Nephron (organoid): ENCODE data around the gene FIG4.
A peak's percentile ranks its signal among the peaks of the same experiment; 100 is the strongest.

ENCODE experiments used
- H3K27ac Mint-ChIP-seq, 3 experiments: 2 replicates each; pipeline ENCODE4 v1.8.0; 2020; ENCODE audit warnings: mixed read lengths in 3 of 3, mild to moderate bottlenecking in 2 of 3, moderate library complexity in 1 of 3
- H3K27me3 Mint-ChIP-seq: 2 replicates; pipeline ENCODE4 v1.8.0; 2021; ENCODE audit warnings: low read depth, mild to moderate bottlenecking, moderate library complexity, mixed read lengths
- H3K36me3 Mint-ChIP-seq: 2 replicates; pipeline ENCODE4 v1.8.0; 2020; ENCODE audit warnings: low read depth, mixed read lengths
- H3K4me1 Mint-ChIP-seq: 2 replicates; pipeline ENCODE4 v1.8.0; 2020; ENCODE audit warnings: mixed read lengths
- H3K4me3 Mint-ChIP-seq, 3 experiments: 2 replicates each; pipeline ENCODE4 v1.8.0; 2020; ENCODE audit warnings: mild to moderate bottlenecking in 3 of 3, mixed read lengths in 3 of 3, moderate library complexity in 2 of 3
- H3K9me3 Mint-ChIP-seq: 2 replicates; pipeline ENCODE4 v1.8.0; 2020; ENCODE audit warnings: mixed read lengths
- TF ChIP-seq, protein P1 (sequence below), 3 experiments: fragments of 200-600 bp; sonication (generic); IDR thresholded peaks; one replicate each; pipeline ENCODE4 v1.5.0; 2021; ENCODE audit warnings: antibody characterized with exemption in 3 of 3; ENCODE audit not compliant: unreplicated experiment in 3 of 3

The FIG4 gene

GRCh38 chr6:109695468-109695867 lies 4.4 kb downstream of the FIG4 start:
- Mint-ChIP-seq H3K4me3 (no peak overlapping the region), H3K9me3 (no peaks in the 10 kb centered on the region), H3K4me1 (peaks cover 9% of the 10 kb centered on the region), H3K27ac (peak overlapping the region in 1 of 3 experiments; percentile 24), H3K27me3 (no peaks in the 10 kb centered on the region), H3K36me3 (peaks cover 23% of the 10 kb centered on the region)
- TF ChIP-seq, protein P1, sequence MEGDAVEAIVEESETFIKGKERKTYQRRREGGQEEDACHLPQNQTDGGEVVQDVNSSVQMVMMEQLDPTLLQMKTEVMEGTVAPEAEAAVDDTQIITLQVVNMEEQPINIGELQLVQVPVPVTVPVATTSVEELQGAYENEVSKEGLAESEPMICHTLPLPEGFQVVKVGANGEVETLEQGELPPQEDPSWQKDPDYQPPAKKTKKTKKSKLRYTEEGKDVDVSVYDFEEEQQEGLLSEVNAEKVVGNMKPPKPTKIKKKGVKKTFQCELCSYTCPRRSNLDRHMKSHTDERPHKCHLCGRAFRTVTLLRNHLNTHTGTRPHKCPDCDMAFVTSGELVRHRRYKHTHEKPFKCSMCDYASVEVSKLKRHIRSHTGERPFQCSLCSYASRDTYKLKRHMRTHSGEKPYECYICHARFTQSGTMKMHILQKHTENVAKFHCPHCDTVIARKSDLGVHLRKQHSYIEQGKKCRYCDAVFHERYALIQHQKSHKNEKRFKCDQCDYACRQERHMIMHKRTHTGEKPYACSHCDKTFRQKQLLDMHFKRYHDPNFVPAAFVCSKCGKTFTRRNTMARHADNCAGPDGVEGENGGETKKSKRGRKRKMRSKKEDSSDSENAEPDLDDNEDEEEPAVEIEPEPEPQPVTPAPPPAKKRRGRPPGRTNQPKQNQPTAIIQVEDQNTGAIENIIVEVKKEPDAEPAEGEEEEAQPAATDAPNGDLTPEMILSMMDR (IDR thresholded peaks at IDR 0.05; ENCODE audit: unreplicated experiment in 3 of 3), result peak in 1 of 3 experiments; percentile 18

DNA sequence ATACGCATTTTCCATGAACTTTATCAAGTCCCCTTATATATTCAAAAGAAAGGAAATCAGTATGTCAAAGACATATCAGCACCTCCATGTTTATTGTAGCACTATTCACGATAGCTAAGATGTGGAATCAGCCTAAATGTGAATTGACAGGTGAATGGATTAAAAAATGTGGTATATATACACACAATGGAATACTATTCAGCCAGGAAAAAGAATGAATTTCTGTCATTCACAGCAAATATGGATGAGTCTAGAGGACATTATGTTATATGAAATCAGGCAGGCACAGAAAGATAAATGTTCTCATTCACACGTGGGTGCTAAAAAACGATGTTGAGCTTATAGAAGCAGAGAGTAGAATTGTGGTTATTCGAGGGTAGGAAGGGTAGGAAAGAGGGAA lies 5.3 kb downstream of the FIG4 start:
- peaks cover 9% of the 10 kb centered on the region for H3K4me1 Mint-ChIP-seq
- H3K4me3 Mint-ChIP-seq, result no peak overlapping the region
- H3K36me3 Mint-ChIP-seq, result peaks cover 23% of the 10 kb centered on the region
- H3K27me3 Mint-ChIP-seq, result no peaks in the 10 kb centered on the region
- no peaks in the 10 kb centered on the region for H3K9me3 Mint-ChIP-seq
- TF ChIP-seq, protein P1 (IDR thresholded peaks at IDR 0.05; ENCODE audit: unreplicated experiment in 3 of 3), result no peak
- no peak overlapping the region for H3K27ac Mint-ChIP-seq

DNA sequence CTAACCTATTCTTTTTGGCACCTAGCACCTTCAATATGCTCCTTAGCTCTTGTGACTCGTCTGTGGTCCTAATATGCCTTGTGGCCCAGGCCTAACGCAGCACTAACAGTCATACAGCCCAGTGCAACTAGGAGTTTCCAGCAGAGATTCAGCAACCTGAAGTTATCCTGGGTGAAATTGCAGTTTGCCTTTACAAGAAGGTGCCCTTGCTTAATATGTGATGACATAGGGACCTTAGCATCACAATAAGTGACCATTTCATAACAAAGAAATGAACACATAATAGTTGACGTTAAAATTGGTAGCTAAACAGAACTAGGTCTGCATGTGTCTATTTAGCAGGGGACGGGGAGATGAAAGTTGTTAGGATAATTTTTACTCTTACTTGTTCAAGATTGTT lies 10.1 kb downstream of the FIG4 start:
- no peaks in the 10 kb centered on the region for H3K9me3 Mint-ChIP-seq
- no peak overlapping the region for H3K4me3 Mint-ChIP-seq
- peaks cover 9% of the 10 kb centered on the region for H3K36me3 Mint-ChIP-seq
- TF ChIP-seq, protein P1 (IDR thresholded peaks at IDR 0.05; ENCODE audit: unreplicated experiment in 3 of 3), result no peak
- no peak overlapping the region for H3K27ac Mint-ChIP-seq
- H3K4me1 Mint-ChIP-seq, result no peaks in the 10 kb centered on the region
- no peaks in the 10 kb centered on the region for H3K27me3 Mint-ChIP-seq

GRCh38 chr6:109701774-109702173 lies 10.7 kb downstream of the FIG4 start:
- Mint-ChIP-seq H3K4me1 (no peaks in the 10 kb centered on the region), H3K36me3 (peaks cover 4% of the 10 kb centered on the region), H3K9me3 (no peaks in the 10 kb centered on the region), H3K27me3 (no peaks in the 10 kb centered on the region), H3K27ac (no peak overlapping the region), H3K4me3 (no peak overlapping the region)
- TF ChIP-seq, protein P1 (IDR thresholded peaks at IDR 0.05; ENCODE audit: unreplicated experiment in 3 of 3), result no peak

DNA sequence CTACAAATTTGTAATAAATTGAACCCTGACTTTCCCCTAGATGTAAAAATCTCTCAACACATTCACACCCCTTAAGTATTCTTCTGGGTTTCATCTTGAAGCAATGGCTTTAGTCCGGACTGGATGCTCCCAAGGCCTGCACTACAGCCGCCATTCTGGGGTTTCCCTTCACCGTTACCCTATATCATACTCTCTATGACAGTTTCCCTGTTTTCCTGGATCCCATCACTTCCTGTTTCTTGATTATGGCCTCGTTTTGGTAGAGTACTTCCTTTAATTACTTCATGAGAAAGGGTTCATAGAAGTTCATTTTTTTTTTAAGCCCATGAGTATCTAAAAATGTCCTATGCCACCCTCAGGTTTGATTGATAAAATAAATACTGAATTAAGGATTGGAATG lies 11.7 kb downstream of the FIG4 start:
- Mint-ChIP-seq H3K4me3 (no peak overlapping the region), H3K36me3 (no peaks in the 10 kb centered on the region), H3K27me3 (no peaks in the 10 kb centered on the region), H3K27ac (no peak overlapping the region), H3K4me1 (no peaks in the 10 kb centered on the region), H3K9me3 (no peaks in the 10 kb centered on the region)
- TF ChIP-seq, protein P1 (IDR thresholded peaks at IDR 0.05; ENCODE audit: unreplicated experiment in 3 of 3), result no peak

- H3K27ac Mint-ChIP-seq, result no peak overlapping the region
- H3K9me3 Mint-ChIP-seq, result peaks cover 16% of the 10 kb centered on the region
These were observed 14.2 kb downstream of the FIG4 start for GRCh38 chr6:109705258-109705657.

More at GRCh38 chr6:109705258-109705657, 14.2 kb downstream of the FIG4 start:
- TF ChIP-seq, protein P1 (IDR thresholded peaks at IDR 0.05; ENCODE audit: unreplicated experiment in 3 of 3), result peak; percentile 97 to 100 (median 98)
- H3K4me3 Mint-ChIP-seq, result no peak overlapping the region
- no peaks in the 10 kb centered on the region for H3K4me1 Mint-ChIP-seq
- no peaks in the 10 kb centered on the region for H3K27me3 Mint-ChIP-seq
- H3K36me3 Mint-ChIP-seq, result peaks cover 8% of the 10 kb centered on the region
